ENCODE data around the gene PCDHGA1.
A peak's percentile ranks its signal among the peaks of the same experiment; 100 is the strongest.

PCDHGA1 gene

DNA sequence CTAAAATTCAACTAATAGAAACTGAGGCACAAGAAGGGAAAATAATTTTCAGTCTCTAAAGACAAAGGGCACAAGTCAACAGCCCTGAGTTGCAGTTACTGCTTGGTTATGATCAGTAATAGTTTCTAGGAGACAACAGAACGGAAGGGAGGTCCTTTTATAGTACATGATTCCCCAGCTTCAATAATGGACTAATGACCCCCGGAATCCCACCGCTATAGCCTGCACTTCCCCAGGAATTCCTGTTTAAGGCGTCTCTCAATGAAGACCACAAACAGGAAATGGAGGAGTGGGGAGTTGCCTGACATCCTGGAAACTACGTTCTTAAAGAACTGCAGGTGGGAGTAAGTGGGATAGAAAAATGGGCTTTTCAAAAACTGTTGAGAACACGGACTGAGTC lies 227.8 kb downstream of the PCDHGA1 start:
- DNase-seq: no peak

DNA sequence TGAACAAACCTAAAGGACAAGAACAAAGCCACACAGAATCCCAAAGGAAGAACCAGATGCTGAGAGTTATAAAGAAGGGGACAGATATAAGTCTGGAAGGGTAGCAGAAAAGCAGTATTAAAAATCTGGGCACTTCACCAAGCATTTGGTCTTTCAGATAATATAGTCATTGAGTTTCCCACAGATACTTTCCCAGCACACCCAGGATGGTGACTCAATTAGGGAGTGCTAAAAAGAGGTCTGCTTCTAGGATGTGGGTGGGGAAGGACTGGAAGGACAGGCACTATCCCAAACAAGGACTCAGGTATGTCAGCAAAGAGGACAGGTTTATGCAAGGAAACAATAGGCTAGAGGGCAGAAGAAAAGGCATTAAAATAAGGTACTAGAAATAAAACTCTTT lies 229.1 kb downstream of the PCDHGA1 start:
- DNase-seq: peak; percentile 13

DNA sequence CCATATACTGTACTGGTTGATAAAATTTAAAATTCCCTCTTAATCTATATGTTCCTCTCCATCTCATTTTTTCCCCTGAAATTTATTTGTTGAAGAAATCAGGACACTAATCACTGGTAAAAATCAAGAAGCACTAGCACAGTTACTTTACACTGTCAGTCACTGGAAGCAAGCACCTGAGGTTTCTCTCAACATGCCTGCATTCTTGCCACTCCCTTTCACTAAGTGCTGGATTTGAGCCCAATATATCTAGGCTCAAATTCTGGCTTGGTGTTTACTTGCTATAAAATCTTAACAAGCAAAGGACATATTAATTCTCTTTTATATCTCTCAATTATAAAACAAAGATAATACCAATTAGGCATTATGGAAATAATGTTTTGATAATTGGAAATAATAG lies 229.8 kb downstream of the PCDHGA1 start:
- DNase-seq: peak; percentile 79

DNA sequence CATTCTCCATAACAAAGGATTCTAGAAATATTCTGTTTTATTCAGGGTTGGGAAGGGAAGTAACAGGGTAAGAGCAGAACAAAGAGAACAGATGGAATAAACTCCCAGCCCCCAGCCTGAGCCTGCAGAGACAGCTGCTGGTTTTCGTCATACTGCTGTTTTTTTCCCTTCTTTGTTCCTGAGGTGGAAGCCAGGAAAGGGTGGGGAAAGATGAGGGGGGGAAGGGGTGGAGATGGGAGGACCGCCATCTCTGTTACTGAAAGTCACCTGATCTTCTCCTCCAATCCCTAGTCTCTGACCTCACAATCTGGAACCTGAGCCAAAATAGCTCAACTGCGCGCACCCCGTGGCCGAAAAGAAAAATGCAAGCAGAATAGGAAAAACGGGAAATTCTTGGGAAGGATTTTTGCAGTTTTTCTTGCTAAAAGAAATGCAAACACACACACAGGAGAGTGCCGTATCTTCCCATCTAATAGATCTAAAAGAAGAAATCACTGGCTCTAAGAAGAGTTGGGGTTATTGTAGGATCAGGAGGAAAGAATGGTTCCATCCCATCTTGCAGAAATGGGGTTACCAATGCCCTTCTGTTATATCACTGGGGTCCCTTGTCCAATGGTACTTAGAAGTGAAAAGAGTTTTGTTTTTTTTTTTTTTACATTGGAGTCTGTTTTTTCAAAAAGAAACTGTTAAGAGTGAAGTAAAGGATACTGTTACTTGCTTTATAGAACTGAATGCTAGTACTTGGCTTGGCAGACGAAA lies 230.6 kb downstream of the PCDHGA1 start:
- peak; percentile 94 for DNase-seq

Measured in NCI-H1092 treated with DMSO at 0.1 percent for 48 hours (cell line).